Kidney epithelial cell (primary cell): ENCODE results near the gene FAM210A. TPM values are rescaled to one million over a fixed set of nuclear protein-coding genes. Genes with fewer than 3 reads are reported as not detected.
A peak's percentile ranks its signal among the peaks of the same experiment; 100 is the strongest.

ENCODE experiments used
- DNase-seq: peaks from one replicate; pipeline ENCODE4 v3.0.0-alpha.2; 2010; ENCODE audit warnings: low read depth
- H3K27me3 ChIP-seq: 2 replicates; pipeline ENCODE4 v1.6.0; 2011; ENCODE audit warnings: low read length; ENCODE audit not compliant: control insufficient read depth, insufficient read depth
- H3K36me3 ChIP-seq: 2 replicates; pipeline ENCODE4 v1.5.1; 2011; ENCODE audit warnings: low read length; ENCODE audit not compliant: control insufficient read depth, insufficient read depth
- H3K4me3 ChIP-seq: 2 replicates; pipeline ENCODE4 v1.5.1; 2011; ENCODE audit warnings: low read depth, mild to moderate bottlenecking, control low read depth, low read length
- total RNA-seq: library from RNA; depleted of rRNA; stranded (reverse); fragments of >200 nt; gene quantifications from 2 replicates; pipeline ENCODE4 v1.2.3, GENCODE V29; 2015
- TF ChIP-seq, protein P1 (sequence below): IDR thresholded peaks from 2 replicates; pipeline ENCODE4 v1.5.1; 2011; ENCODE audit warnings: mild to moderate bottlenecking, moderate library complexity, low read length, control low read depth, inconsistent platforms; ENCODE audit not compliant: insufficient read depth, poor library complexity, severe bottlenecking

FAM210A gene, protein sequence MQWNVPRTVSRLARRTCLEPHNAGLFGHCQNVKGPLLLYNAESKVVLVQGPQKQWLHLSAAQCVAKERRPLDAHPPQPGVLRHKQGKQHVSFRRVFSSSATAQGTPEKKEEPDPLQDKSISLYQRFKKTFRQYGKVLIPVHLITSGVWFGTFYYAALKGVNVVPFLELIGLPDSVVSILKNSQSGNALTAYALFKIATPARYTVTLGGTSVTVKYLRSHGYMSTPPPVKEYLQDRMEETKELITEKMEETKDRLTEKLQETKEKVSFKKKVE
- 13.6 and 18.3 TPM in 2 replicates for total RNA-seq

DNA sequence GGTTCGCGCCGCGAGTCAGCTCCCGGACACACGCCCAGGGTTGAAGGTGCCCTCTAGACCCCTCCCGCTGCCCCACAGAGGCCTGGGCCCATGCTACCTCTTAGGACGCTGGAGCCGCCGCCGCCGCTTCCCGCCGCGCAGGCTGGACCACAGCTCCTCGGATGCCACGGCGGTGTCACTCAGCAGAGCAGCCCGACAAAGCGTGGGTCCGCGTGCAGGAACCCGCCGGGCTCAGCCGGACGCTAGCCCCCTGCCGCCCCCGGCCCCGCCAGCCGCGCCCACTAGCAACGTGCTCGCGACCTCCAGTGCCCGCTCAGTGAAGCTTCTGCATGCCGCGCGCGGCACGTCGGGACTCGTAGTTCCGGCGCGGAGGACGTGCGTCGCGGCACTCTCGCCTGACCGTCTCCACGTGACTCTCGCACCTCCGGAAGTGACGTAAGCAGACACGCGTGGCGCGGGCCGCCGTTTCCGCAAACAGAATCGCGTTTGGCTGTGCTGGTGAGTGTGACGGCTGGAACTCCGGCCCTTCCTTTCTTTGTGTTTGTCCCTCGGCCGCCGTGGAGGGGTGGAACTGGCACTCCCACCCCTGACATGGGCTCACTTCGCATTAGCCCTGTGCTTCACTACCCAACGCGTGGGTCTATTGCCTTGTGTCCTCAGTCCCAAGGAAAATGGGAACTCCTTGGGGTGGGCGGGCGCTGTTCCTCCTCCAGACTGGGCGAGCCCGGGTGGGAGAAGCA is at the start of gene FAM210A, which contains the start of gene RNMT:
FAM210A (minus strand) TSS at position 327 of the 740 bp plus-strand sequence. CDS start 44,481 bp downstream, outside the sequence.
RNMT (plus strand) TSS at position 442 of the 740 bp plus-strand sequence. CDS start 4,845 bp downstream, outside the sequence.
- peak; percentile 78 for DNase-seq
- TF ChIP-seq, protein P1, sequence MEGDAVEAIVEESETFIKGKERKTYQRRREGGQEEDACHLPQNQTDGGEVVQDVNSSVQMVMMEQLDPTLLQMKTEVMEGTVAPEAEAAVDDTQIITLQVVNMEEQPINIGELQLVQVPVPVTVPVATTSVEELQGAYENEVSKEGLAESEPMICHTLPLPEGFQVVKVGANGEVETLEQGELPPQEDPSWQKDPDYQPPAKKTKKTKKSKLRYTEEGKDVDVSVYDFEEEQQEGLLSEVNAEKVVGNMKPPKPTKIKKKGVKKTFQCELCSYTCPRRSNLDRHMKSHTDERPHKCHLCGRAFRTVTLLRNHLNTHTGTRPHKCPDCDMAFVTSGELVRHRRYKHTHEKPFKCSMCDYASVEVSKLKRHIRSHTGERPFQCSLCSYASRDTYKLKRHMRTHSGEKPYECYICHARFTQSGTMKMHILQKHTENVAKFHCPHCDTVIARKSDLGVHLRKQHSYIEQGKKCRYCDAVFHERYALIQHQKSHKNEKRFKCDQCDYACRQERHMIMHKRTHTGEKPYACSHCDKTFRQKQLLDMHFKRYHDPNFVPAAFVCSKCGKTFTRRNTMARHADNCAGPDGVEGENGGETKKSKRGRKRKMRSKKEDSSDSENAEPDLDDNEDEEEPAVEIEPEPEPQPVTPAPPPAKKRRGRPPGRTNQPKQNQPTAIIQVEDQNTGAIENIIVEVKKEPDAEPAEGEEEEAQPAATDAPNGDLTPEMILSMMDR, result no peak
- Histone ChIP-seq H3K4me3 (peak within 1 kb of the TSS; percentile 51), H3K36me3 (no peaks in the 10 kb centered on the region), H3K27me3 (no peaks in the 10 kb centered on the region)

DNA sequence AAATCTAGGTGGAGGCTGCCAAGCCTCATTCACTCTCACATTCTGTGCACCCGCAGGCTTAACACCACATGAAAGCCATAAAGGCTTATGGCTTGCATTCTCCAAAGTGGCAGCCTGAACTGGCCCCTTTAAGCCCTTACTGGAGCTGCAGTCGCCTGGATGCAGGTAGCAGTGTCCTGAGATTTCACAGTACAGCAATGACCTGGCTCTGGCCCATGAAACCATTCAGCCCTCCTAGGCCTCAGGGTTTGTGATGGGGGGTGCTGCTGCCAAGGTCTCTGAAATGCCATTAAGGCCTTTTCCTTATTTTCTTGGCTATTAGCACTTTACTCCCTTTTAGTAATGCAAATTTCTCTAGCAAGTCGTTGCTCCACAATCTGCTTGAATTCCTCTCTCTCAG is 48.7 kb upstream of the FAM210A start:
- TF ChIP-seq, protein P1, result no peak
- H3K36me3 ChIP-seq, result no peaks in the 10 kb centered on the region
- no peak overlapping the region for H3K4me3 ChIP-seq
- H3K27me3 ChIP-seq, result no peaks in the 10 kb centered on the region
- no peak for DNase-seq

DNA sequence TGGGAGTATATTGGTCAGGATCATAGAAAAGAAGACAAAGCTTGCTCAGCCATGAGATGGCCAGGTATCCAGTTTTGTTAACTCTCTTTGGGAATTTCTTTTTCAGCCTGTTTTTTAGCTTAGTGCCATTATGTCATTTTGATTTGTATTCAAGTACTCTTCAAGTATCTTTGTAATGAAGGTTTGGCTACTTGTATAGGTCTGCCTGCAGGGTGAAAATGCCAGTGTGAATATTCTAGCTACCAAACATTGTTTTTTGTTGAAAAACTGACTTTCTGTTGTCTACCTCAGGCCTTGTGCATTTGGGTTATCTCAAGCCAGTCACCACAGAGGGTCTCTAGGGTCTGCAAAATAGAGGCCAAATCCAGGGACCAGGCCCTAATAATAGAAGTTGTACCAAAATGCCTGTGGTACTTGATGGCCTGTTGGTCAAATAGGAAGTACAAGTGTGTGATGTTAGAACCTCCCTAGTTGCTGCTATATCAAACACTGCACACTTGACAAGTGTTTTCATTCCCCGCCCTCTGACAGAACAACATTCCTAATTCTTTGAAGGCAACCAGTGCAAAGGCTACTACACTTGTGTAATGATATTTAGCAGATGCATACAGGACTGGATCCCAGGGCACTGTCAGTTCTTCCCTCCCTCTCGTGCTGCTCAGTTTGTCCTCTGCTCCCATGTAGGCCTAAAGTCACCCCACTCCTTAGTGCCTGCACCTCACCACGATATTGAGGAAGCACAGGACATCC is 36.5 kb upstream of the FAM210A start:
- no peak overlapping the region for H3K4me3 ChIP-seq
- H3K36me3 ChIP-seq, result no peaks in the 10 kb centered on the region
- H3K27me3 ChIP-seq, result no peaks in the 10 kb centered on the region
- no peak for DNase-seq
- TF ChIP-seq, protein P1, result no peak

DNA sequence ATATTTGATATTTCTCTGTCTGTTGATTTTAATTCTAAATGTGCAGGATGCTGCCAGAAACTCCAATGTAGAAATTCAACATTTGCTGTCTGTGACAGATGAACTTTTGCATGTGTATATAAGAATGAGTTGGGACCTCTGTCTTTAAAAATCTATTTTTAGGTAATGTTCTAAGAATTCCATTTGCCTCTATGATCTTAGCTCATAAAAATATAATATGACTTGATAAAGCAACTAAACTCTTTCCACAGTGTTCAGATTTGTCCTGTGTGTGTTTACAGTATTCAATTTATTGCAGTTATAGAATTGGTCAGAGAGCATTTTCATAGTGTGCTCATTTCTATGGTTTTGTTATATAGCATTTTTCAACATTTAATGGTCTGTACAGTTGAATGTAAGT is 33.7 kb upstream of the FAM210A start:
- H3K4me3 ChIP-seq, result no peak overlapping the region
- DNase-seq, result no peak
- H3K36me3 ChIP-seq, result no peaks in the 10 kb centered on the region
- H3K27me3 ChIP-seq, result no peaks in the 10 kb centered on the region
- TF ChIP-seq, protein P1, result no peak

DNA sequence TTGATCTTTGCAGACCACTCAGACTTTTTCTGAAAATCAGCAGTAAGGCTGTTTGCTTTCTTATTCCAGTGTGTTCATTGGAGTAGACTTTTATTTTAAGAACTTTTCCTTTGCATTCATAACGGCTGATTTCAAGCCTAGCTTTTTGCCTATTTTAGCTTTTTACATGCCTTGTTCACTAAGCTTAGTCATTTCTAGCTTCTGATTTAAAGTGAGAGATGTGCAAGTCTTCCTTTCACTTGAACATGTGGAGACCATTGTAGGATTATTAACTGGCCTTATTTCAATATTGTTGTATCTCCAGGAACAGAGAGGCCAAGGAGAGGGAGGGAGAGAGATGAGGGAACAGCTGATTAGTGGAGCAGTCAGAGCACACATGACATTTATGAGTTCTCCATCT is 32.3 kb upstream of the FAM210A start:
- H3K4me3 ChIP-seq, result no peak overlapping the region
- TF ChIP-seq, protein P1, result no peak
- H3K36me3 ChIP-seq, result no peaks in the 10 kb centered on the region
- H3K27me3 ChIP-seq, result no peaks in the 10 kb centered on the region
- no peak for DNase-seq
